ENCODE measurements around the gene SLX9. TPM values are rescaled to one million over a fixed set of nuclear protein-coding genes. Genes with fewer than 3 reads are reported as not detected.

Gene SLX9
- total and polyA plus RNA-seq, 8 donors = 5.4 to 83.4 (median 19.3) TPM

- H3K4me1 ChIP-seq = peaks cover 10 to 24% (median 17%) of the 10 kb centered on the region in 4 donors
- H3K9me3 ChIP-seq = no peaks in the 10 kb centered on the region
- TF ChIP-seq POLR2AphosphoS5 (IDR thresholded peaks at IDR 0.05) (no peak), POLR2A (IDR thresholded peaks at IDR 0.05) (no peak), CTCF (IDR thresholded peaks at IDR 0.05) (no peak), EP300 (IDR thresholded peaks at IDR 0.05) (no peak)
- H3K4me3 ChIP-seq = peak overlapping the region; percentile 37 to 52 (median 48)
- H3K27ac ChIP-seq = peak overlapping the region in 4 of 5 donors; percentile 27 to 84 (median 40)
- peak in 1 of 2 donors; percentile 41 for DNase-seq
- H3K27me3 ChIP-seq = peaks cover 0 to 72% (median 23%) of the 10 kb centered on the region in 3 donors
- 11 to 25% (median 19%) methylated on average over 26 to 91 of the region's 101 CpGs for WGBS, 5 donors
- no peaks in the 10 kb centered on the region for H3K36me3 ChIP-seq
- intact Hi-C loops (cut with DNase I; ENCODE audit: low total_unique reads) = no loop called here
Observed at GRCh38 chr21:45018131-45019075, 78.6 kb downstream of the SLX9 start.

DNA sequence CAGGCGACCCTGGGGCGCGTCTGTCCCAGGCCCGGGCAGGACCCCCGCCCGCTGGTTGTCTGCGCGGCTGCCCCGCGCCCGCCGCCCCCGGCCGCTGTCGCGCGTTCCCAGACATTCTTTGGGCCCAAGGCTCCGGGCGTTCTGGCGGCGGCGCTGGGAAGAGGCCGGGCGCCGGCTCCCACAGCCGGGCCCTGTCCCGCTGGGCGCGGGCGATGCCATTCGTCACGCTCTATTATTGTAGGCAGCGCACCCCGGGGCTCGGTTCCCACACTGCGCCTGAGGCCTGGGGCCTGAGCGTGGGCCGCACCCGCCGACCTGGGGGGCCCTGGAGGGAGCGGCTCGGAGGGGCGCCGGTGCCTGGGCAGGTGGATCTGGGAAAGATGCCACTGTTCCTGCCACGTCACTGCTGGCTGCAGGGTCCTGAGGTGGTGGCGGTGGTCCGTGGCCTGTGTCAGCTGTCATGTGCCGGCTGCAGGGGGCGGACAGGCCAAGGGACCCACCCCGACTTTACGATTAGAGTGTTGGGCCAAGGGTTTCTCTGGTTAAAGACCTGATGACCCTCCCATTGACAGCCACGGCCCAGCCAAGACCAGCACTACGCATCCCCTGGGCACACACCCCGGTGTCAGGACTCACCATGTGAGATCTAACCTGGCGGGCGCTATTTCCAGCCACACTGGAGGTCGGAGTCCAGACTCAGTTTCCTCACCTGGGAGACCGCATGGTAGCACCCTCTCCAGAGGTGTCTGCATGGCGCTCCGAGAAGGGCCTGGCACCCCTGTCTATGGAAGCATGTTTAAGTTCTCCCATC is 79.5 kb downstream of the SLX9 start:
- Histone ChIP-seq H3K36me3 (no peaks in the 10 kb centered on the region), H3K27ac (peak overlapping the region in 4 of 5 donors; percentile 27 to 84 (median 40)), H3K27me3 (peaks cover 0 to 65% (median 22%) of the 10 kb centered on the region in 3 donors), H3K4me1 (peaks cover 10 to 24% (median 17%) of the 10 kb centered on the region in 4 donors), H3K9me3 (no peaks in the 10 kb centered on the region), H3K4me3 (peak overlapping the region; percentile 37 to 52 (median 48))
- WGBS, 5 donors = 39 to 93% (median 48%) methylated on average over 18 to 60 of the region's 60 CpGs
- DNase-seq = peak in 1 of 2 donors; percentile 48
- TF ChIP-seq EP300 (IDR thresholded peaks at IDR 0.05) (no peak), POLR2AphosphoS5 (IDR thresholded peaks at IDR 0.05) (no peak), POLR2A (IDR thresholded peaks at IDR 0.05) (no peak), CTCF (IDR thresholded peaks at IDR 0.05) (no peak)
- intact Hi-C loops (cut with DNase I; ENCODE audit: low total_unique reads) = no loop called here

DNA sequence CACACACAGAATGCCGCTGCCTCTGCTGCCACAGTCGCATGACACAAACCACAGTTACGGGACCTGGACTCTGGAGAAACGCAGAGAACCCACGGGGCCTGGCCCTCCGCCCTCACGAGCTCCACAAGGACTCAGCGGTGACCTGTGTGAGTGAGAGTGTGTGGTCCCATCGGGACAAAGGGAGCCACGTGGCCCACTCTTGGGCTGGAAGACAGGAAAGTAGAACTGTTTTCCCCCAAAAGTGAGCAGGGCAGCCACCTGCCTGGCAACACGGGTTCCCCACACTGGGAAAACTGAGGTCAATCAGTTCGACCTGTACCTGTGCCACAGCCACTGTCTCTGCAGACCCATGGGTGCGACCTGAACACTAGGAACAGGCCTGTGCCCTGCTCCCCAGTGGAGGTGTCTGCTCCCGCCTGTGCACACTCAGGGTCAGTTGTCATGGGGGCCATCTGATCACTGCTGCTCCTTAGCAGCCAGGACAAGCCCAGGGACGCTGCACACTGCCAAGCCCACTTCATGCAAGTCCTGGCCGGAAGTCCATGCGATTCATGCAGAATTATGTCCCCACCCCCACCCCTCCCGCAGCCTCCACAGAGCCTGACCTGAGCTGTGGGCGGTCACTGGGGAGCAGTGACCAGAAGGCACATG is 80.2 kb downstream of the SLX9 start:
- intact Hi-C loops (cut with DNase I; ENCODE audit: low total_unique reads) = no loop called here
- Histone ChIP-seq H3K4me3 (no peak overlapping the region), H3K27ac (peak overlapping the region in 3 of 5 donors; percentile 29 to 84 (median 52)), H3K27me3 (peaks cover 0 to 57% (median 22%) of the 10 kb centered on the region in 3 donors), H3K9me3 (no peaks in the 10 kb centered on the region), H3K4me1 (peaks cover 10 to 24% (median 17%) of the 10 kb centered on the region in 4 donors), H3K36me3 (no peaks in the 10 kb centered on the region)
- 81 to 87% (median 84%) methylated on average over 10 to 19 of the region's 19 CpGs for WGBS, 5 donors
- DNase-seq = peak in 1 of 2 donors; percentile 8
- no peak for TF ChIP-seq EP300 (IDR thresholded peaks at IDR 0.05)
- no peak for TF ChIP-seq CTCF (IDR thresholded peaks at IDR 0.05)
- no peak for TF ChIP-seq POLR2A (IDR thresholded peaks at IDR 0.05)
- no peak for TF ChIP-seq POLR2AphosphoS5 (IDR thresholded peaks at IDR 0.05)

Data from stomach (tissue), 9 donors.